HG03457 (cell line): ENCODE data around the gene CCDC13.

Source experiments
- ATAC-seq: cut with Tn5 transposase; IDR thresholded peaks from one replicate; pipeline ENCODE4 v1.9.1; 2021; ENCODE audit warnings: moderate number of reproducible peaks; ENCODE audit not compliant: unreplicated experiment

CCDC13 gene

GRCh38 chr3:42735615-42736014, 37.4 kb downstream of the CCDC13 start:
- ATAC-seq, result no peak

- no peak for ATAC-seq
These were observed 38.0 kb downstream of the CCDC13 start for GRCh38 chr3:42735019-42735418.

GRCh38 chr3:42734263-42734860, 38.7 kb downstream of the CCDC13 start:
- no peak for ATAC-seq

GRCh38 chr3:42733501-42734262, 39.4 kb downstream of the CCDC13 start:
- no peak for ATAC-seq

- ATAC-seq, result no peak
These were observed 40.1 kb downstream of the CCDC13 start for GRCh38 chr3:42732829-42733459.

GRCh38 chr3:42732196-42732828, 40.7 kb downstream of the CCDC13 start:
- no peak for ATAC-seq

GRCh38 chr3:42731476-42732195, 41.4 kb downstream of the CCDC13 start:
- no peak for ATAC-seq

GRCh38 chr3:42730706-42731420, 42.2 kb downstream of the CCDC13 start:
- ATAC-seq, result no peak

GRCh38 chr3:42730294-42730693, 42.8 kb downstream of the CCDC13 start:
- no peak for ATAC-seq

- ATAC-seq, result no peak
These were observed 43.5 kb downstream of the CCDC13 start for GRCh38 chr3:42729404-42730145.

GRCh38 chr3:42728668-42729364, 44.2 kb downstream of the CCDC13 start:
- ATAC-seq, result no peak

- no peak for ATAC-seq
These were observed 45.0 kb downstream of the CCDC13 start for GRCh38 chr3:42728056-42728455.

GRCh38 chr3:42725454-42725853, 47.6 kb downstream of the CCDC13 start:
- no peak for ATAC-seq

GRCh38 chr3:42723219-42723618, 49.8 kb downstream of the CCDC13 start:
- no peak for ATAC-seq
